Stimulated activated CD8-positive, alpha-beta memory T cell treated with anti-CD3 and anti-CD28 coated beads, Interleukin-4, amount 100 ng/mL, for 24 hours (primary cell): Measurements from ENCODE around the gene AMIGO3.
"Not testable (repeated sequence)": the region's sequence is repeated elsewhere in the genome, so short reads cannot be mapped to it uniquely, and the experiment has no call there.

Experiments
- DNase-seq: peaks from one replicate; pipeline ENCODE4 v3.0.0-alpha.2; 2020; ENCODE audit warnings: low read depth

AMIGO3 gene

GRCh38 chr3:49719214-49719884, at the start of gene AMIGO3:
Gene AMIGO3, minus strand, starts transcription at chr3:49719684. Its CDS starts 219 bp downstream, at chr3:49719465.
- DNase-seq: peak; percentile 90

GRCh38 chr3:49763981-49764380, 44.5 kb upstream of the AMIGO3 start:
- DNase-seq: no peak

GRCh38 chr3:49761661-49762060, 42.2 kb upstream of the AMIGO3 start:
- DNase-seq: no peak

- DNase-seq: no peak
Measured at GRCh38 chr3:49759226-49759625, 39.7 kb upstream of the AMIGO3 start.

- DNase-seq: no peak
Measured at GRCh38 chr3:49757197-49757596, 37.7 kb upstream of the AMIGO3 start.

GRCh38 chr3:49756036-49756435, 36.6 kb upstream of the AMIGO3 start:
- DNase-seq: no peak

GRCh38 chr3:49754536-49754935, 35.1 kb upstream of the AMIGO3 start:
- no peak for DNase-seq

GRCh38 chr3:49751501-49751900, 32.0 kb upstream of the AMIGO3 start:
- DNase-seq: no peak

- no peak for DNase-seq
Measured at GRCh38 chr3:49750056-49750455, 30.6 kb upstream of the AMIGO3 start.

GRCh38 chr3:49748874-49749273, 29.4 kb upstream of the AMIGO3 start:
- DNase-seq: not testable (repeated sequence)

- no peak for DNase-seq
Measured at GRCh38 chr3:49747792-49748480, 28.5 kb upstream of the AMIGO3 start.

- no peak for DNase-seq
Measured at GRCh38 chr3:49745986-49746385, 26.5 kb upstream of the AMIGO3 start.

GRCh38 chr3:49740427-49740826, 20.9 kb upstream of the AMIGO3 start:
- DNase-seq: no peak

- no peak for DNase-seq
Measured at GRCh38 chr3:49738067-49738713, 18.7 kb upstream of the AMIGO3 start.

GRCh38 chr3:49734752-49735151, 15.3 kb upstream of the AMIGO3 start:
- DNase-seq: no peak

- DNase-seq: no peak
Measured at GRCh38 chr3:49733551-49733950, 14.1 kb upstream of the AMIGO3 start.

GRCh38 chr3:49732597-49732996, 13.1 kb upstream of the AMIGO3 start:
- DNase-seq: no peak

GRCh38 chr3:49729966-49730609, 10.6 kb upstream of the AMIGO3 start:
- DNase-seq: no peak

- no peak for DNase-seq
Measured at GRCh38 chr3:49727924-49728361, 8.5 kb upstream of the AMIGO3 start.

- DNase-seq: no peak
Measured at GRCh38 chr3:49727154-49727923, 7.9 kb upstream of the AMIGO3 start.

GRCh38 chr3:49725906-49726681, 6.6 kb upstream of the AMIGO3 start:
- DNase-seq: no peak
